ENCODE measurements around the gene ANKFN1.

DNA sequence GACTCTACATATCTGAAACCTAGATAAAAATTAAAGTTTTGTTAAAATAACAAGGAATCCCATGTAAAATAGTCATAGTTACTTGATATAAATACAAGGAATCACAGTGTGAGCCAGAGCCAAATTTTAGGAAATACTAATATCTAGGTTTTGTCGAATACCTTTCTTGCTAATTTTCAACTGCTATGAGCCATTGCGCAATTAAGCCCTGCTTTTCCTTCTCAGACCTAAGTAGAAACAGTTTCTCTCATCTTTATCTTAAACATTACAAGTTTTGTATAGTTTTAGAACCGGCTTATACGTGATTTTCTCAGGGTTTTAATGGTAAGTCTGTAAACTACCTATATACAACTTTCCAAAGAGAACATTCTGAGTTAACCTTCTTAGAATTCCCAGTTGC, 282.9 kb downstream of the ANKFN1 start:
- TF ChIP-seq, protein P1, sequence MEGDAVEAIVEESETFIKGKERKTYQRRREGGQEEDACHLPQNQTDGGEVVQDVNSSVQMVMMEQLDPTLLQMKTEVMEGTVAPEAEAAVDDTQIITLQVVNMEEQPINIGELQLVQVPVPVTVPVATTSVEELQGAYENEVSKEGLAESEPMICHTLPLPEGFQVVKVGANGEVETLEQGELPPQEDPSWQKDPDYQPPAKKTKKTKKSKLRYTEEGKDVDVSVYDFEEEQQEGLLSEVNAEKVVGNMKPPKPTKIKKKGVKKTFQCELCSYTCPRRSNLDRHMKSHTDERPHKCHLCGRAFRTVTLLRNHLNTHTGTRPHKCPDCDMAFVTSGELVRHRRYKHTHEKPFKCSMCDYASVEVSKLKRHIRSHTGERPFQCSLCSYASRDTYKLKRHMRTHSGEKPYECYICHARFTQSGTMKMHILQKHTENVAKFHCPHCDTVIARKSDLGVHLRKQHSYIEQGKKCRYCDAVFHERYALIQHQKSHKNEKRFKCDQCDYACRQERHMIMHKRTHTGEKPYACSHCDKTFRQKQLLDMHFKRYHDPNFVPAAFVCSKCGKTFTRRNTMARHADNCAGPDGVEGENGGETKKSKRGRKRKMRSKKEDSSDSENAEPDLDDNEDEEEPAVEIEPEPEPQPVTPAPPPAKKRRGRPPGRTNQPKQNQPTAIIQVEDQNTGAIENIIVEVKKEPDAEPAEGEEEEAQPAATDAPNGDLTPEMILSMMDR (conservative IDR thresholded peaks at IDR 0.05; ENCODE audit: low read depth, low read length) = no peak
- TF ChIP-seq EZH2 (IDR thresholded peaks at IDR 0.05; ENCODE audit: borderline replicate concordance, low read depth, low read length, poor library complexity, severe bottlenecking) = no peak

All from A673 (cell line).